ENCODE data around the gene MGST3.
"Not testable (repeated sequence)": the region's sequence is repeated elsewhere in the genome, so short reads cannot be mapped to it uniquely, and the experiment has no call there.

Gene MGST3

DNA sequence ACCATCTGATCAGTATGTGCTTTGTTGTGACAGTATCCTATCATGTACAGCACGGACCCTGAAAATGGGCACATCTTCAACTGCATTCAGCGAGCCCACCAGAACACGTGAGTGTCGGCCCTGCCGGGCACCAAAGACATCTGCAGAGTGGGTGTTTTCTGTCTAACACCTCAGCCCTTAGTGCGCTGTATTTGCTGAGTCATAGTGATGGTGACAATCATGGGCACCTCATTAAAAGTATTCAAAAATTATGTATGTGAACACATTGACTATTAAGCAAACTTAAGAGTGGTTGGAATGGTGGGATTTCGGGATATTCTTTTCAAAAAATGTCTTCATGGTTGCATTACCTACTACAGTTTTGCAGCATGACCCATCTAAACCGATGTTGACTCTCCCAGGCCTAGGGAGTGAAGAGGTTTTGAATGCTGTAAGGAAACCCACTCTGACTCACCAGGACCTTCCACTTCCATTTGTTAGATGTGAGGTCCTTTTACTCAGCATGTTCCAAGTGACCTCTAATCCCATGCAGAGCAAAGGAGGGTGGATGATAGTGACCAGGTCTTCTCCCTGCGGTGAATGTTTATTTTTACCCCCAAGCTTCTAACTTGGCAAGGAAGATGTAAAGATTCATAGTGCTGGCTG is 20.1 kb downstream of the MGST3 start:
- DNase-seq (ENCODE audit: low read depth in 1 of 2, low spot score in 1 of 2) = no peak

DNA sequence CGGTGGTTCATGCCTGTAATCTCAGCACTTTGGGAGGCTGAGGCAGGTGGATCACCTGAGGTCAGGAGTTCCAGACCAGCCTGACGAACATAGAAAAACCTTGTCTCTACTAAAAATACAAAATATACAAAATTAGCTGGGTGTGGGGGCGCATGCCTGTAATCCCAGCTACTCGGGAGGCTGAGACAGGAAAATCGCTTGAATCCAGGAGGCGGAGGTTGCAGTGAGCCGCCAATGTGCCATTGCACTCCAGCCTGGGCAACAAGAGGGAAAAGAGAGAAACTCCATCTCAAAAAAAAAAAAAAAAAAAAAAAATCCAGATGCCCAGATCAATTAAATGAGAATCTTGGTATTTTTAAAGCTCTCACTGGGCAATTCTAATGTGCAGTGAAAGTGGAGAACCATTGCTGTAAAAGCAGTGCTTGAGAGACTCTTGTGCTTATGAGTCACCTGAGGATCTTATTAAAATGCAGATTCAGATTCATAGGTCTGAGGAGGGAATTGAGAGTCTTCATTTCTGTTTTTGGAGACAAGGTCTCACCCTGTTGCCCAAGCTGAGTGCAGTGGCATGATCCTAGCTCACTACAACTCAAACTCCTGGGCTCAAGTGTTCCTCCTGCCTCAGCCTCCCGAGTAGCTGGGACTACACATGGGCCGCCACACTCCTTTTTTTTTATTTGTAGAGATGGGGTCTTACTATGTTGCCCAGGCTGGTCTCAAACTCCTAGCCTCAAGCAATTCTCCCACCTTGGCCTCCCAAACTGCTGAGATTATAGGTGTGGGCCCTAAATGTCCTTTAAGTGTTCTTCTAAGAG is 27.9 kb downstream of the MGST3 start:
- not testable (repeated sequence) for DNase-seq (ENCODE audit: low read depth in 1 of 2, low spot score in 1 of 2)

DNA sequence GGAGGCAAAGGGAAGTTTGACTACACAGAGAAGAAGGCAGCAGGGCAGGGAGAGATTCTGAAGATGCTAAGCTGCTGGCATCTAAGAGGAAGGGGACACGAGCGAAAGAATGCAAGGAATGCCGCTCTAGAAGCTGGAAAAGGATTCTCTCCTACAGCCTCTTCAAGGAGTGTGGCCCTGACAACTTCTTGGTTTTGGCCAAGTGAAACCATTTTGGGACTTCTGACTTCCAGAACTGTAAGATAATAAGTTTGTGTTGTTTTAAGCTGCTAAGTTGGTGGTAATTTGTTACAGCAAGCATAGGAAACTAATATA is 28.5 kb downstream of the MGST3 start:
- no peak for DNase-seq (ENCODE audit: low read depth in 1 of 2, low spot score in 1 of 2)

DNA sequence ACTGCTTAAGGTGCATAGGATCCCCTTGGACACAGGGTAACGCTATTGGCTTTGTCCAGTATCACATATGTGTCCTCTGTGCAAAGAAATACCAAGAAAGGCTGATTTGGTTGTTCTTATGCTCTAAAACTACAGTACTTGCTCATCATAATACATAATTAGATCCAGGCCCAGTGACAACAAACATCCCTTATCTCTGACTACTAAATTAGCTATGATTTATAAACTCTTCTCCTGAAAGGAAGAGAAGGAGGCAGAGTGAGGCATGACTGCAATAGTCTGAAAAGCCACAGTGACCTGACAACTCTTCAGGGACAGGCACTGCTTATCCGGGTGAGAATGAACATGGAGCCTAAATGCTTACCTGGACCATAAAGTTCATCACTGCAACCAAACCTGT is 30.7 kb downstream of the MGST3 start:
- no peak for DNase-seq (ENCODE audit: low read depth in 1 of 2, low spot score in 1 of 2)

DNA sequence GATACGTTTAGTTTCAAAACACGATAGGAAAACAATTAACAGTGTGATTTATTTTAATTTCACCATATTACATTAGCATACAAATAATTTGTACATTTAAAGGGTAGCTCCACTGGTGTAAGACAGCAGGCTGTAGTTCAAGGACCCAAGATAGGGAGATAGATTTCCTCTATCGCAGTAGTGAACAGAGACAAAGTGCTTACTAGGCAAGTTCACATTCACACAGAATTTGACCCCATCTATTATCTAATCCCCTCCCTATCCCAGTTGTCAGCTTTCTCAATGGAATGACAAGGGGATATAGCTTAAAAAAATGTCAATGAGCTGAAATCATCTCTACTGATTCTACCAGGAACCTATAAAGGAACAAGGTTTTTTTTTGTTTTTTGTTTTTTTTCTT is 31.2 kb downstream of the MGST3 start:
- no peak for DNase-seq (ENCODE audit: low read depth in 1 of 2, low spot score in 1 of 2)

DNA sequence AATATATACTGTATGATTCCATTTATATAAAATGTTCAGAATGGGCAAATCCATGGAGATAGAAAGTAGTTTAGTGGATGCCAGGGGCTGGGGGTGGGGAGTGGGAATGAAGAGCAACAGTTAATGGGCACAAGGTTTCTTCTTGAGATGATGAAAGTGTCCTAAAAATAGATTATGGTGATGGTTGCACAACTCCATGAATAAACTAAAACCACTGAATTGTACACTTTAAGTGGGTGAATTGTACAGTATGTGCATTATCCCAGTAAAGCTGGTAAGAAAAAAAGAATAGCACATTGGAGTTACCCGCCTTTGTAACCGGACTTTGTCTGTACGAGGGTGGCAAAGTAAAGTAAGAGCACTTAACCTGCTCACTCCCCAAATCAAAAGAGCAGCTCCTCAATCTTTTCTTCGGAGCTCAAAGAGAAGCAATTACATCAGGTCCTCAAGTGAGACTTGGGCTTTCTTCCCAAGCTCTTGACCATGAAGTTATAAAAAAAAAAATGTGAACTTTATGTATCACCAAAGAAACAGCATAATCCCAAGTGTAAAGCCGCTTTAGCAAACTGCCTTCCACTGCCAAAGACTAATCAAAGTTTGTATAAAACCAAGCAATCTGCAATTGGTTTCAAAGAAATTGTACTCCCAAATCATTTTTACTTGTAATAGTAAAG is 35.3 kb downstream of the MGST3 start:
- DNase-seq (ENCODE audit: low read depth in 1 of 2, low spot score in 1 of 2) = no peak

DNA sequence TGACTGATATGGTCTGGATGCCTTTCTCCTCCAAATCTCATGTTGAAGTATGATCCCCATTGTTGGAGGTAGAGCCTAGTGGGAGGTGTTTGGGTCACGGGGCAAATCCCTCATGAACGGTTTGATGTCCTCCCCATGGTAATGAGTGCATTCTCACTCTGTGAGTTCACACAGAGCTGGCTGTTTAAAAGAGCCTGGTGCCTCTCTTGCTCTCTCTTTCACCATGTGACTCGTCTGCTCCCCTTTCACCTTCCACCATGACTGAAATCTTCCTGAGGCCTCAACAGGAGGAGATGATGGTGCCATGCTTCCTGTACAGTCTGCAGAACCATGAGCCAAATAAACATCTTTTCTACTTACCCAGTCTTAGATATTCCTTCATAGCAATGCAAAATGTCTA is 37.1 kb downstream of the MGST3 start:
- DNase-seq (ENCODE audit: low read depth in 1 of 2, low spot score in 1 of 2) = no peak

DNA sequence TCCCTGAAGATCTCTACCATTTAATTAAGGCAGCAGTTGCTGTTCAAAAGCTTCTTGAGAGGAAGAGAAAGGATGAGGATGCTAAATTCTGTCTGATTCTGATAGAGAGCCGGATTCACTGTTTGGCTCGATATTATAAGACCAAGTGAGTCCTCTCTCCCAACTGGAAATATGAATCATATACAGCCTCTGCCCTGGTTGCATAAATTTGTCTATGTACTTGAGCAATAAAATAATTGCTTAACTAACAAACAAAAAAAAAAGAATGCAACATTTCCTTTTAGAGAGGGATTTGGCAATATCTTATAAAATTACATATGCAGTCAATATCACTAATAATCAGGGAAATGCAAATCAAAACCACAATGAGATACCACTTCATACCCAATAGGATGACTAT is 40.5 kb downstream of the MGST3 start:
- no peak for DNase-seq (ENCODE audit: low read depth in 1 of 2, low spot score in 1 of 2)

DNA sequence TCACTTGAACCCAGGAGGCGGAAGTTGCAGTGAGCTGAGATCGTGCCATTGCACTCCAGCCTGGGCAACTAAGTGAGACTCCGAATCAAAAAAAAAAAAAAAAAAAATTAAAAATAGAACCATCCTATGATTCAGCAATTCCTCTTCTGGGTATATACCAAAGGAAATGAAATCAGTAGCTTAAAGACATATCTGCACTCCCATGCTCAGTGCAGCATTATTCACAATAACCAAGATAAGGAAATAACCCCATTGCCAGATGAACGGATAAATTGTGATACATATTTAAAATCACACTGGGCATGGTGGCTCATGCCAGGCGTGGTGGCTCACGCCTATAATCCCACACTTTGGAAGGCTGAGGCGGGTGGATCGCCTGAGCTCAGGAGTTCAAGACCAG is 43.6 kb downstream of the MGST3 start:
- no peak for DNase-seq (ENCODE audit: low read depth in 1 of 2, low spot score in 1 of 2)

DNA sequence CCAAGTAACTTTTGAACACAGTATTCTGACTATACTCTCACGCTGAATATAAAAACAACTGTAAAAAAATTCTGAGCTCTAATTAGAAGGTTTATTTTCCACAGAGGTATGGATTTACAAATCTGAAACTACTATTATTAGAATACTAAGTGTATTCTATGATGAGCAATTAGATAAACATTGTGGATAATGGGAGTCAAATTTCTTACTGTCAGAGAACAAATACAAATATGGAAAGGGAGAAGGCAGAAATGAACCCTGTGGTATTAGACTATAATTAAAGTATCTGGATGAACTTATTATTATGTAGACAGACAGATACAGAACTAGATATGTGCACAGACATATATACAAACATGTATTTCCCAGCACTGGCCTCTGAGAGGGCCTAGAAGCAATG is 44.8 kb downstream of the MGST3 start:
- no peak for DNase-seq (ENCODE audit: low read depth in 1 of 2, low spot score in 1 of 2)

DNA sequence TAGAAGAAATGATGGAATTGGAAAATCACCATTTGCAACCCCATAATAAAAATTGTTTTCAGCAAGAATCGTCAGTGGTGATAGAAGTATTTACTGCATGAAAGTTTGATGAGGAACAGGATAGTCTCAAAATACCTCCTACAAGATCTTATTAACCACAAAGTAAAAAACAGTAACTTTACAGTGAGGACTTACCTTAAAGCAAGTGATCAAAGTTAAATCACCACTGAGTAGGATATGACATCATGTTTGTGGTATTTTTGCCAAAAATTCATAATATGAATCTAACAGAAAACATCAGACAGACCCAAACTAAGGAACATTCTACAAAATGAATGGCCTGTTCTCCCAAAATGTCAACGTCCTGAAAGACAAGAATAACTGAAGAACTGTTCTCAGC is 47.5 kb downstream of the MGST3 start:
- DNase-seq (ENCODE audit: low read depth in 1 of 2, low spot score in 1 of 2) = no peak

DNA sequence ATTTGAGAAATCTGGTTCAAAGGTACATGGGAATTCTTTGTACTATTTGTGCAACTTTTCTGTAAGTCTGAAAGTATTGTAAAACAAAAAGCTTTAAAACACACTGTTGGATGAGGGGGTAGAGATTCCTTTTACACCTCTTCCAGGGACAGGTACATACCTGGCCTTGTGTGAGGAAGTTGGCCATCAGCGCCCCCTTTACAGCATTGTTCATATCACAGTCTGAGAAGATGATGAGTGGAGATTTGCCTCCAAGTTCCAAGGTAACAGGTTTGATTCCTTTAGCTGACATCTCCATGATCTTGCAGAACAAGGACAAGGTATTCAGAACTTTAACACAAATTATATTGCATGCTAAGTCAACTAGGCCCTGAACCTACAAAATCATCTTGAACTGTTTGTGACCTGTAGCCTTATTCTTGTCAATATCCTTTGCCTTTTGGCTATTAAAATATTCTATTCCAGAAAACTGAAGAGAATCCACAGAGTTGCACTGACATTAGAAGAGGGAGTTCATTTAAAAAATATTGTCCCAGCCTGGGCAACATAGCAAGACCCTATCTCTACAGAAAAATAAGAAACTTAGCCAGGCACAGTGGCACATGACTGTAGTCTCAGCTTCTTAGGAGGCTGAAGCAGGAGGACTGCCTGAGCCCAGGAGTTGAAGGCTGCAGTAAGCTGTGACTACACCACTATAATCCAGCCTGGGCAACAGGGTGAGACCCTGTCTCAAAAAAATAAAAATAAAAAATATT is 48.4 kb downstream of the MGST3 start:
- DNase-seq (ENCODE audit: low read depth in 1 of 2, low spot score in 1 of 2) = no peak

DNA sequence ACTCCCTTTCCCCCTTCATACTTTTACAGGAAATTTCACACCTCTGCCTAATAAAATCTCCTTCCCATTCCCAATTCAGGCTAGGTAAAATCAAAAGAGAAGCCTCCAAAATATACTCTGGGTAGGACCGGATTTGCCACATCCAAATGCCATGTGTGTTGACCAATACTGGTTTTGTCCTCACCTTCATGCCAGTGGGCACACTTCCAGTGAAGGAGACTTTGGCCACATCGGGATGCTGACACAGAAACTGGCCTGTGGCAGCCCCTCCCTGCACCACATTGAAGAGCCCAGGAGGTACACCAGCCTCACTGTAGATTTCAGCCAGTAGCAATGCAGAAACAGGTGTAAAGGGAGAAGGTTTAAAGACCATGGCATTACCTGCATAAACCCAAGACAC is 49.3 kb downstream of the MGST3 start:
- DNase-seq (ENCODE audit: low read depth in 1 of 2, low spot score in 1 of 2) = no peak

DNA sequence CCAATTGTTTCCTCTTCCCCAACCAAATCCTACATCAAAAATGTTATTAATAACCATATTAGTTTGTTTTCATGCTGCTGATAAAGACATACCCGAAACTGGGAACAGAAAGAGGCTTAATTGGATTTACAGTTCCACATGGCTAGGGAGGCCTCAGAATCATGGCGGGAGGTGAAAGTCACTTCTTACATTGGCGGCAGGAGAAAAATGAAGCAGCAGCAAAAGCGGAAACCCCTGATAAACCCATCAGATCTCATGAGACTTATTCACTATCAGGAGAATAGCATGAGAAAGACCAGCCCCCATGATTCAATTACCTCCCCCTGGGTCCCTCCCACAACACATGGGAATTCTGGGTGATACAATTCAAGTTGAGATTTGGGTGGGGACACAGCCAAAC is 49.7 kb downstream of the MGST3 start:
- DNase-seq (ENCODE audit: low read depth in 1 of 2, low spot score in 1 of 2) = not testable (repeated sequence)

DNA sequence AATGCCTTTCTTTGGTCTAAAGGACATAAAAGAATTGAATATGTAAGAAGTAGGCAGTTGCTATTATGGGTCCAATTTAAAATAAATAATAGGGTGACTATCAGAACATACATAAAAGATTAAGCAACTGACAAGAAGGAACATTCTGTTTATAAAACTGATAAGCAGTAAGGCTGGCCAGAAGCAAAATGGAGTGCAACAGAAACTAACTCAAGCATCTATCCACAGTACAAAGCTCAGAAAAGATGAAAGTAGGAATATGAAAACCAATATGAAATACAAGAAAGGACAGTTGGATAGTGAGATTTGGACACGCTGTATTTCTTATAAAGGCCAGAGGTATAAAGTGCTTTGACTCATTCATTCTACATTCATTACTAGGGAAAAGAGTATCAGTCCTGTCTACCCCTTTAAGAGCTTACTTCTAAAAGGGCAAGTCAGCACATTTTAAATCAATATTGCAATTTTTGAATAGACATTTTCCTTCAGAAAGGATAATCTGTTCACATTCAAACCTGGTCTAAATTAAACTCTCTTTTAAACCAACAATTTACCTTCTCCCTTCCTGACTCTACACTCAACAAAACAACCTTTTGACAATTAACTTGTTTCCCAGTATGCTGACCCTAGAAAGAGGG is 52.9 kb downstream of the MGST3 start:
- DNase-seq (ENCODE audit: low read depth in 1 of 2, low spot score in 1 of 2) = no peak

DNA sequence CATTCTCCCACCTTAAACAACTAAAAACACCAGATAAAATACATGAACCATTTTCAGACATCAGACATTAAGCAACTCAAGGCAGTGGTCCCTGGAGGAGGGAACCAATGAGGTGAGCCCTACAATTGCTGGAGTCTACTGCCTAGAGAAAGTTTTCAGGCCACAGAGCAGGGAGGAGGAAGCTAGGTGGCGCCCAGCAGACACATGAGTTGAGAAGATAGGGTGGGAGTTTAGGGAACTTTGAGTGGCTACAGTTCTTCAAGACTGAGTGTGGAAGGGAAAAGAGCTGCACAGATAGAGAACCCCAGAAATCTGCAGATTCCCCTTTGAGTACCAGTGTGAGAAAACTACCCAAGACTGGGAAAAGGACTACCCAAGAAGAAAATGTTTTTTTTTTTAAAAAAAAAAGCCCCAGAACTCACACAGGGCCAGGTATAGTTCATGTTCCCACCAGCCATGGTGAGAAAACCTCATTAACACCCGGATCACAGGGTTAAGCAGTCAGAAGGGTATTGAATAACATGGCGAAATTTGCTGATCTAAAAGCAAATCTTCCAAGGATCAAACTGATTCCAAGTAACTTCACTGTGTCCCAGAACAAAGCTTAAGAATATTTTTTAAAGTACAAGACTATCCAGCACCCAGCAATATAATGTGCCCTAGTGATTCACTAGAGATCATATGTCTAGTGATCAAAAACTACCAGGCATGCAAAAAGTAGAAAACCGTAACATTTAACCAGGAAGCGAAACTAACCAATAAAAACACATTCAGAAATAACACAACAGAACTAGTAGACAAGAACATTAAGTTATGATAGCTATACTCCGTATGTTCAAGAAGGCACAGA is 55.3 kb downstream of the MGST3 start:
- DNase-seq (ENCODE audit: low read depth in 1 of 2, low spot score in 1 of 2) = no peak

DNA sequence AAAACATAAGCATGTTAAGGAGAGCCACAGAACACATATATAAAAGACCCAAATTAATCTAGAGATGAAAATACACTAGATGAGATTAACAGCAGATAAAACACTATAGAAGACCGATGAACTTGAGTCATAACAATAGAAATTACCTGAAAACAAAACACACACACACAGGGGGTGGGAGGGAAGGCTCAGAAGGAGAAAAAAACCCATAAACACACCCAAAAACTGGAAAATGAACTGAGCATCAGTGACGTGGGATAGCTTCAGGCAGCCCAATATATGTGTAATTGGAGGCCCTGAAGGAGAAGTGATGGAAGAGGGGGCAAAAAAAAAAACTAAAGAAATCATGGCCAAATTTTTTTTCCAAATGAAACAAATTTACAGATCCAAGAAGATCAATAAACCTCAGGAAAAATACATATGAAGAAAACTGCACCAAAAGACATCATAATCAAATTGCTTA is 56.0 kb downstream of the MGST3 start:
- no peak for DNase-seq (ENCODE audit: low read depth in 1 of 2, low spot score in 1 of 2)

DNA sequence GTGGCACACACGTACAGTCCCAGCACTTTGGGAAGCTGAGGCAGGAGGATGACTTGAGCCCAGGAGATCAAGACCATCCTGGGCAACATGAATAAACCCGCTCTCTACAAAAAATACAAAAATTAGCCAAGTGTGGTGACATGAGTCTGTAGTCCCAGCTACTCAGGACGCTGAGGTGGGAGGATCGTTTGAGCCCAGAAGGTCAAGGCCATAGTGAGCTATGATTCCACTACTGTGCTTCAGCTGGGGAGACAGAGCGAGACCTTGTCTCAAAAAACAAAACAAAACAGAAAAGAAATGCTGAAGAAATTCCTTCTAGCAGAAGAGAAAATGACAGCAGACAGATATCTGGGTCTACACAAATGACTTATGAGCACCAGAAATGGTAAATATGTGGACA is 57.0 kb downstream of the MGST3 start:
- DNase-seq (ENCODE audit: low read depth in 1 of 2, low spot score in 1 of 2) = no peak

DNA sequence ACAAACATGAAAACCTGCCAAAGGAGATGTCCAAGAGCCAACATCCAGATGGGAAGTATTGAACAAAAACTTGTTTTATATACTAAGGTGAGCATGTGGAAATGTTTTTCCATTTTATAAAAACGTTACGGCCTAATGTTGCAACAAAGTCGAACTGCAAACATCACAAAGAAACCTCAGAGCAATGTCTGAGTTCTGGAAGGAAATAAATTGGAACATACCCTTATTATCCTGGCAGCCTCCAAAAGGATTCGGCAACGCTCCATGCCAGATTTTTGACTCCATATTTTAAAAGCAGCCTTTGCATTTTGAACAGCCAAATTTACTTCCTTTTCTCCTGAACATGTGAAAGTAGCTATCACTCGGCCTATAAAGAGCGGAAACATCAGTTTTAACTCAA is 64.0 kb downstream of the MGST3 start:
- DNase-seq (ENCODE audit: low read depth in 1 of 2, low spot score in 1 of 2) = no peak

DNA sequence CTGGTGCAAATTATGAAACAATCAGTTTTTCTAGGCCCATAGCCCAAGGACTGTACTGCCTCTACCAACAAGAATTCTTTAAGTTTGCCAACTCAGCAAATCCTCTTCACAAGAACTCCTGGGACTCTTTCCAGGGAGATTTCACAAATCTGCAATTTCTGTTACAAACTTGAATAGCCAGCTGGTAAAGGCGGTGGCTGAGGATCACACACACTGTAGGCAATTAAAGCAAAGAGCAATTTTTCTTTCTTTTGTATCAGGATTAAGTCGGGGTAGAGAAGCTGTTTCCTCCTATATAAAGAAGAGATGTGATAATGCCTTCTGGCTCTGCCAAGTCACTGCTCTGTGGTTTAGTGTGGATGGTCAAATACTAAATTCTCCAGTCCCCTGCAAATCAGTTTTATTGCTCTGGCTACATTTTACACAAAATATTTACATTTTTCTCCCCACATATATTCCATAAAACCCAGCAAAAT is 65.6 kb downstream of the MGST3 start:
- DNase-seq (ENCODE audit: low read depth in 1 of 2, low spot score in 1 of 2) = no peak
